AG04450 (cell line): ENCODE data around the gene RGS6. TPM values are rescaled to one million over a fixed set of nuclear protein-coding genes. Genes with fewer than 3 reads are reported as not detected.

Experiments
- CTCF ChIA-PET: fragments of 300-600, 350-600 bp; formaldehyde crosslinking; extraction: SDS; loops from one replicate; lab custom pipeline; 2022; ENCODE audit warnings: antibody characterized with exemption, inconsistent platforms; lab: Charles Lee
- POLR2A ChIA-PET: fragments of 350-600 bp; formaldehyde crosslinking; extraction: SDS; loops from one replicate; lab custom pipeline; 2021; ENCODE audit warnings: antibody characterized with exemption, inconsistent platforms; lab: Yijun Ruan, JAX
- DNase-seq: peaks from one replicate; pipeline ENCODE4 v3.0.0-alpha.2; 2011; ENCODE audit warnings: low read depth, low spot score
- H3K27ac ChIP-seq: one replicate; pipeline ENCODE4 v1.5.1; 2012; ENCODE audit warnings: low read depth, low read length, control low read depth
- H3K27me3 ChIP-seq: one replicate; pipeline ENCODE4 v1.6.0; 2012; ENCODE audit warnings: low read length; ENCODE audit not compliant: control insufficient read depth, insufficient read depth
- H3K4me3 ChIP-seq: 2 replicates; pipeline ENCODE4 v1.5.1; 2011; ENCODE audit warnings: mild to moderate bottlenecking, low read depth, low read length, control low read depth
- H3K9me3 ChIP-seq: 2 replicates; pipeline ENCODE4 v1.5.1; 2012; ENCODE audit warnings: low read length; ENCODE audit not compliant: control insufficient read depth, insufficient read depth
- polyA plus RNA-seq: library from polyadenylated mRNA; depleted of rRNA; stranded (reverse); fragments of >200 nt; gene quantifications from 2 replicates; pipeline ENCODE4 v1.2.3, GENCODE V29; 2011
- TF ChIP-seq, protein P1 (sequence below): IDR thresholded peaks from 2 replicates; pipeline ENCODE4 v1.5.1; 2011; ENCODE audit warnings: low read depth, low read length, control low read depth, inconsistent platforms

RGS6 gene
- polyA plus RNA-seq, 1 experiment: not detected

DNA sequence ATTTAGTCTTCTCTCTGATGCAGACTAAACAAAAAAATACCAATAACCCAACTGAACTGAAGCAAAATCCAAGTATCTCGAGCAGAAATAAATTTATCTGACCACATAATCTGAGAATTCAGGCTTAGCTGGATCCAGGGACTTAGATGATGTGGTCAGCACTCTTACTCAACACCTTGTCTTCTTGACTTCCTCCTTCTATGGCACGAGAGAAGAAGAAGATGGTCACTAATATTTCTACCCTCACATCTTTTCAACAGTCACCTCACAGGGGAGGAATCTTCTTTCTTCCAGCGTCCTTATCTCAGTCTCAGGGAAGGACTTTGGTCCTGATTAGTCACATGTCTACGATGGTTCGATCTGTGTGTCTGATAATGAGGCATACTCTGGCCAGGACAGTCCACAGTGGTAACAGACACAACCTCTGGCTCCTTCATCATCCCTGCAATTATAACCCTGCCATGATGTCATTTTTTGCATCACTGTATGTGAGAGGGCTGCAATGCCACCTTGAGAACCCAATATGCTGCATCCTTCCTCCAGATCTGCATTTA, 15.8 kb downstream of the RGS6 start:
- H3K27me3 ChIP-seq: no peaks in the 10 kb centered on the region
- H3K27ac ChIP-seq: no peak overlapping the region
- ChIA-PET CTCF (no interaction called here), POLR2A (no interaction called here)
- DNase-seq: no peak
- H3K9me3 ChIP-seq: no peaks in the 10 kb centered on the region
- no peak overlapping the region for H3K4me3 ChIP-seq
- TF ChIP-seq, protein P1, sequence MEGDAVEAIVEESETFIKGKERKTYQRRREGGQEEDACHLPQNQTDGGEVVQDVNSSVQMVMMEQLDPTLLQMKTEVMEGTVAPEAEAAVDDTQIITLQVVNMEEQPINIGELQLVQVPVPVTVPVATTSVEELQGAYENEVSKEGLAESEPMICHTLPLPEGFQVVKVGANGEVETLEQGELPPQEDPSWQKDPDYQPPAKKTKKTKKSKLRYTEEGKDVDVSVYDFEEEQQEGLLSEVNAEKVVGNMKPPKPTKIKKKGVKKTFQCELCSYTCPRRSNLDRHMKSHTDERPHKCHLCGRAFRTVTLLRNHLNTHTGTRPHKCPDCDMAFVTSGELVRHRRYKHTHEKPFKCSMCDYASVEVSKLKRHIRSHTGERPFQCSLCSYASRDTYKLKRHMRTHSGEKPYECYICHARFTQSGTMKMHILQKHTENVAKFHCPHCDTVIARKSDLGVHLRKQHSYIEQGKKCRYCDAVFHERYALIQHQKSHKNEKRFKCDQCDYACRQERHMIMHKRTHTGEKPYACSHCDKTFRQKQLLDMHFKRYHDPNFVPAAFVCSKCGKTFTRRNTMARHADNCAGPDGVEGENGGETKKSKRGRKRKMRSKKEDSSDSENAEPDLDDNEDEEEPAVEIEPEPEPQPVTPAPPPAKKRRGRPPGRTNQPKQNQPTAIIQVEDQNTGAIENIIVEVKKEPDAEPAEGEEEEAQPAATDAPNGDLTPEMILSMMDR: no peak

DNA sequence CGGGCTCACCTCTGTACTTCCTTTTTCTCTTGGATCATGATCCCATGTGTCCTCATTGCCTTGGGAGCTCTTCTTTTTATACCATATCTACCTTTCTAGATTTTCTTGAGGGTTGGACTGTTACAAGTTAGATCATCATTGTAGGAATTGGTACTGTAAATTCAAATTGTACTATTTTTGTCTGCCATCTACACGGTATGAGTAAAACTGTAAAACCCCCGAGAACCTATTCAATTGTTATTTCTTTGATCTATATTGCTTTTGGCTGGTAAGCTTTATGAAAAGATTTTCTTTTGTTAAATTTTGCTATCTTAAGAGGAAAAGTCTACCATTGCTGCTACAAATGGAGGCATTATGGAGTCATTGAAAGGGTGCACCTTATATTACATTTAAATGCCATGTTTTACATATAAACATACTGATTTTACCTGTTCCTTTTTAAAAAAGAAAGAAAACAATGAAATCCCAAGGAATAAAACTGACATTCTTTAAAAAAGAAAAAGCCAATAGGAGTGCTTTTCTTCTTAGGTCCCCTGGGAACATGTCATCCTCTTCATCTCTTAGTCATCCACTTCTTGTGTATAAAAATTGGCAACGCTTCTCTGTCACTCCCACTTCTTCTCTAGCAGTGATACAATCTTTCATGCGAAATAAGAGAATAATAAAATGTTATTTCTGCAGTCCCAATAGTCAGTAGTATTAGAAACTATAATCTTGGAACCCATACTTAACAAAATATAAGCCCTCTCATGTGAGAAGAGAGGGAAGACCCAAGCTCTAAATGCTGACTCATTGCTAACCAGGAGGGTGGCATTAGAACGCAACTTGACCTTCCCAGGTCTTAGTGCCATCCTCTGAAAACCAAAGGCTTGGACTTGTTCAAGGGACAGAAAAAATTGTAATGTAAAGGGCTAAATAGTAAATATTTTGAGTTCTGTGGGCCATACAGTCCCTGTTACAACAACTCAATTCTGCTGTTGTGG, 20.4 kb downstream of the RGS6 start:
- TF ChIP-seq, protein P1: no peak
- no peaks in the 10 kb centered on the region for H3K27me3 ChIP-seq
- no peaks in the 10 kb centered on the region for H3K9me3 ChIP-seq
- DNase-seq: no peak
- H3K4me3 ChIP-seq: no peak overlapping the region
- ChIA-PET CTCF (no interaction called here), POLR2A (no interaction called here)
- H3K27ac ChIP-seq: no peak overlapping the region

DNA sequence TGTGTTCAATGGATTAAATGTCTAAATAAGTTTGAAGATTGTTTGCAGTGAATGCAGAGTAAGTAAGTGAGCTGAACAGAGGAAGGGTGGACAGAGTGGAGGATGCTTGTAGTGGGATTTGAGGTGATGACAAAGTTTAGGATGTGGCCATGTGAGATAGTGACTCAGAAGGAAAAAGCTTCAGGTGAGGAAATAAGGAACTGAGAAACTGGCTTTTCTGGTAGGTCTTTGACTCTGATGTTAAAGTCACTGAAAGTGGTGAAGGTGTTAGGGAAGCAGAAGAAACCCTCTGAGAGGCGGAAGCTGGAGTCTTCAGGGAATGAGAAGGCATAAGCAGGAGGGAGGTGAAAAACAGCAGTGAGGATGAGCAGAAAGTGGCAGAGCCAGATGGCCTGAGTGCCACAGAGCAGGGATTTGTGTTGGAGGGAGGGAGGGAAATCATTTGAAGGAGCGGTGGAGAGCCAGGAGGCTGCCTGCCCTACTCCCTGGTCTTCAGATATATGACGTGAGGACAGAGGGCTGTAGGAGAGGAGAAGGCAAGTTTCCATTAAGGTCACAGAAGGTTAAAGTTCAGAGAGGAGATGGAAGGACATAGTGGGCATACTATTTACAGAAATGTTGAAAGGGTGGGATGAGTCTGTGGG, 24.8 kb downstream of the RGS6 start:
- TF ChIP-seq, protein P1: no peak
- POLR2A ChIA-PET: no interaction called here
- DNase-seq: no peak
- no peak overlapping the region for H3K4me3 ChIP-seq
- CTCF ChIA-PET: no interaction called here
- H3K9me3 ChIP-seq: no peaks in the 10 kb centered on the region
- H3K27ac ChIP-seq: no peak overlapping the region
- no peaks in the 10 kb centered on the region for H3K27me3 ChIP-seq

DNA sequence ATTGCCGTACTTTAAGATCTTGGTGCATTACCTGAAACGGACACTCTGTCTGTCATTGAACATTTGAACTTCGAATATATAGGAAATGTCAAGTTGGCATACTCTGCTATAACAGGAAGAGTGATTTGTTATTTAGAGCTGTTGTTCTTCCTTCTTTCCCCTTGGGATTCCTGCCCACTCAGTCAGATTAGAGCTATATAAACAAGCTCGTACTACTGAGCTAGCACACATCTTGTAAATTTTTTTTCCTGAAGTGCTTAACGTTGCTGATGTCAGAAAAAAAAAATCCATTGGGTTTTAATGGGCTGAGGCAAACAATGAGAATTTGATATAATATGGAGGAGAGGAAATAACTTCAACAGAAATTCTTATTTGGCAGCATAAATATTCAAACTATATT, 26.8 kb downstream of the RGS6 start:
- Histone ChIP-seq H3K27ac (no peak overlapping the region), H3K9me3 (no peaks in the 10 kb centered on the region), H3K4me3 (no peak overlapping the region), H3K27me3 (no peaks in the 10 kb centered on the region)
- DNase-seq: no peak
- TF ChIP-seq, protein P1: no peak
- CTCF ChIA-PET: no interaction called here
- POLR2A ChIA-PET: no interaction called here
